SK-N-SH (cell line): ENCODE measurements around the gene MYLK4. TPM values are rescaled to one million over a fixed set of nuclear protein-coding genes. Genes with fewer than 3 reads are reported as not detected.

ENCODE experiments used
- CTCF ChIA-PET: fragments of 300-600, 350-600 bp; formaldehyde crosslinking; extraction: SDS; loops from one replicate; lab custom pipeline; 2021; lab: Yijun Ruan, JAX
- POLR2A ChIA-PET: fragments of 350-600 bp; sonication (Branson Sonifier 250); formaldehyde crosslinking; extraction: SDS; loops from one replicate; lab custom pipeline; 2020; ENCODE audit warnings: antibody characterized with exemption, inconsistent platforms; lab: Yijun Ruan, JAX
- DNase-seq: peaks from one replicate; pipeline ENCODE4 v3.0.0; 2012
- H2AFZ ChIP-seq: fragments of 200-600 bp; sonication (generic); 2 replicates; pipeline ENCODE4 v1.8.1; 2016; ENCODE audit warnings: antibody characterized with exemption, mild to moderate bottlenecking, low read depth
- H3F3A ChIP-seq: fragments of 200-600 bp; sonication (generic); replicated peaks from 2 replicates; pipeline ENCODE3; 2016; ENCODE audit warnings: antibody characterized with exemption, mild to moderate bottlenecking; ENCODE audit not compliant: insufficient read depth
- H3K27ac ChIP-seq, 2 experiments: fragments of 200-500 bp in 1 of 2; fragments of 200-600 bp in 1 of 2; sonication (Bioruptor generic) in 1 of 2; sonication (generic), shearing (Covaris generic) in 1 of 2; 2 replicates each; pipeline versions ENCODE4 v1.5.1 to v1.6.1; 2014 to 2016; ENCODE audit warnings: low read depth in 2 of 2, inconsistent platforms in 1 of 2, low read length in 1 of 2, mild to moderate bottlenecking in 1 of 2, mixed read lengths in 1 of 2
- H3K27me3 ChIP-seq: fragments of 200-600 bp; sonication (generic), shearing (Covaris generic); 2 replicates; pipeline ENCODE4 v1.6.1; 2016; ENCODE audit warnings: mixed run types; ENCODE audit not compliant: insufficient read depth
- H3K36me3 ChIP-seq, 2 experiments: fragments of 200-500 bp in 1 of 2; fragments of 200-600 bp in 1 of 2; sonication (Bioruptor generic) in 1 of 2; sonication (generic) in 1 of 2; replicated peaks in 1 of 2; 2 replicates each; pipeline versions ENCODE3 to v1.5.1; 2014 to 2016; ENCODE audit warnings: low read length in 1 of 2, mild to moderate bottlenecking in 1 of 2; ENCODE audit not compliant: insufficient read depth in 2 of 2, control insufficient read depth in 1 of 2
- H3K4me1 ChIP-seq, 2 experiments: fragments of 200-500 bp in 1 of 2; fragments of 200-600 bp in 1 of 2; sonication (Bioruptor generic) in 1 of 2; sonication (generic), shearing (Covaris generic) in 1 of 2; 2 replicates each; pipeline versions ENCODE4 v1.5.1 to v1.6.1; 2014 to 2016; ENCODE audit warnings: low read depth in 1 of 2, low read length in 1 of 2, mixed run types in 1 of 2; ENCODE audit not compliant: insufficient read depth in 2 of 2, control insufficient read depth in 1 of 2
- H3K4me2 ChIP-seq: fragments of 200-600 bp; sonication (generic), shearing (Covaris generic); 2 replicates; pipeline ENCODE4 v1.6.1; 2017; ENCODE audit warnings: mixed run types
- H3K4me3 ChIP-seq, 2 experiments: fragments of 200-500 bp in 1 of 2; fragments of 200-600 bp in 1 of 2; sonication (Bioruptor generic) in 1 of 2; sonication (generic), shearing (Covaris generic) in 1 of 2; 2 replicates each; pipeline versions ENCODE4 v1.5.1 to v1.8.1; 2014 to 2016; ENCODE audit warnings: low read depth in 2 of 2, inconsistent platforms in 1 of 2, low read length in 1 of 2, mild to moderate bottlenecking in 1 of 2, mixed read lengths in 1 of 2, moderate library complexity in 1 of 2
- H3K79me2 ChIP-seq: fragments of 200-600 bp; sonication (generic); 2 replicates; pipeline ENCODE4 v1.8.1; 2017; ENCODE audit warnings: mild to moderate bottlenecking; ENCODE audit not compliant: insufficient read depth
- H3K9ac ChIP-seq: fragments of 200-600 bp; sonication (generic); 2 replicates; pipeline ENCODE4 v1.6.1; 2017; ENCODE audit warnings: mixed run types
- H3K9me2 ChIP-seq: fragments of 200-600 bp; sonication (generic); 2 replicates; pipeline ENCODE4 v1.6.1; 2017; ENCODE audit warnings: mixed run types
- H3K9me3 ChIP-seq: fragments of 200-600 bp; sonication (generic); 2 replicates; pipeline ENCODE4 v1.6.1; 2017; ENCODE audit warnings: mixed run types, mild to moderate bottlenecking, moderate library complexity
- H4K20me1 ChIP-seq: fragments of 200-600 bp; sonication (generic); 2 replicates; pipeline ENCODE4 v1.6.1; 2017; ENCODE audit warnings: mild to moderate bottlenecking, mixed run types; ENCODE audit not compliant: insufficient read depth
- CTCF ChIP-seq: fragments of 200-600 bp; sonication (generic); IDR thresholded peaks from 2 replicates; pipeline ENCODE4 v1.6.1; 2017; ENCODE audit warnings: antibody characterized with exemption, mild to moderate bottlenecking, moderate library complexity
- IRF3 ChIP-seq: fragments of 150-350 bp; IDR thresholded peaks from 2 replicates; pipeline ENCODE4 v1.6.1; 2016; ENCODE audit warnings: mild to moderate bottlenecking, low read depth, low read length
- MXI1 ChIP-seq: IDR thresholded peaks from 2 replicates; pipeline ENCODE4 v1.6.1; 2012; ENCODE audit warnings: mild to moderate bottlenecking, low read depth, low read length, improper control_type of control experiment
- NFIC ChIP-seq: IDR thresholded peaks from 2 replicates; pipeline ENCODE4 v1.4.0; 2012; ENCODE audit warnings: borderline replicate concordance
- RAD21 ChIP-seq: IDR thresholded peaks from 2 replicates; pipeline ENCODE4 v1.6.1; 2012; ENCODE audit warnings: mild to moderate bottlenecking, low read length
- REST ChIP-seq: IDR thresholded peaks from 2 replicates; pipeline ENCODE4 v1.6.1; 2012; ENCODE audit warnings: mild to moderate bottlenecking, low read depth, low read length, moderate library complexity
- RXRA ChIP-seq: IDR thresholded peaks from 2 replicates; pipeline ENCODE4 v1.4.0; 2012; ENCODE audit warnings: low read depth, mild to moderate bottlenecking, borderline replicate concordance
- SIN3A ChIP-seq: IDR thresholded peaks from 2 replicates; pipeline ENCODE4 v1.6.1; 2012; ENCODE audit warnings: low read depth, mild to moderate bottlenecking, low read length, moderate library complexity, borderline replicate concordance
- TCF12 ChIP-seq: IDR thresholded peaks from 2 replicates; pipeline ENCODE4 v1.4.0; 2012
- WGBS: methylation state at CpG from one replicate; pipeline ENCODE4 v1.1.6; 2017; ENCODE audit warnings: low lambda C conversion rate; 5-methylcytosine and 5-hydroxymethylcytosine counted together
- polyA plus RNA-seq, 3 experiments: library from polyadenylated mRNA; depleted of rRNA; stranded (reverse); fragments of >200 nt; gene quantifications; 2 replicates each; pipeline ENCODE4 v1.2.3, GENCODE V29; 2012

MYLK4 gene
- polyA plus RNA-seq, 1 of the 3 experiments (the other 2 are of a cell fraction) = 0.16 TPM

GRCh38 chr6:2765896-2766766 is 15.4 kb upstream of the MYLK4 start:
- no peaks in the 10 kb centered on the region for H3K9me3 ChIP-seq
- ChIA-PET CTCF (interaction anchor here (0.6 to 9.3 kb wide), 20 partner anchors 10 to 191 kb away, joined by 3 to 100 read pairs (median 4); partner anchors contain the start of genes MYLK4 and SERPINB1), POLR2A (interaction anchor here (0.9 to 1.4 kb wide), 3 partner anchors 9 to 222 kb away, joined by 3 read pairs; no protein-coding TSS in a partner anchor)
- no peak for TF ChIP-seq REST
- TF ChIP-seq NFIC = no peak
- no peak for TF ChIP-seq SIN3A
- peak; percentile 10; the same call in 1 of the 2 replicates for TF ChIP-seq MXI1
- no peak for TF ChIP-seq RAD21
- no peak for TF ChIP-seq IRF3
- TF ChIP-seq TCF12 = no peak
- no peak for TF ChIP-seq RXRA
- no peak for TF ChIP-seq CTCF
- H3K9me2 ChIP-seq = no peaks in the 10 kb centered on the region
- H3K4me2 ChIP-seq = peak overlapping the region; percentile 96
- H3K4me1 ChIP-seq = peaks cover 13 to 32% of the 10 kb centered on the region in 2 experiments; a peak in 3 of 4 replicates
- peaks cover 8% of the 10 kb centered on the region for H3F3A ChIP-seq
- WGBS = under 1% methylated on average over 27 of the region's 91 CpGs
- H4K20me1 ChIP-seq = peaks cover 35% of the 10 kb centered on the region
- H3K79me2 ChIP-seq = peaks cover 52% of the 10 kb centered on the region
- H2AFZ ChIP-seq = peak overlapping the region; percentile 66; the same call in 1 of the 2 replicates
- H3K27me3 ChIP-seq = no peaks in the 10 kb centered on the region
- peaks cover 22 to 24% of the 10 kb centered on the region in 2 experiments for H3K36me3 ChIP-seq
- H3K9ac ChIP-seq = peak overlapping the region; percentile 83
- peak overlapping the region; percentile 73 to 88 for H3K27ac ChIP-seq
- DNase-seq = peak; percentile 83
- H3K4me3 ChIP-seq = peak overlapping the region; percentile 86 to 91
